ENCODE data around the gene GSK3B. TPM values are rescaled to one million over a fixed set of nuclear protein-coding genes. Genes with fewer than 3 reads are reported as not detected.

Gene GSK3B
- total RNA-seq, 2 donors from 2014 or later = 57.3 to 59.8 TPM

GRCh38 chr3:119974656-119975055, 119.6 kb downstream of the GSK3B start:
- 66 to 92% methylated on average over 2 of the region's 2 CpGs for WGBS, 2 experiments (ENCODE audit: insufficient coverage in 1 of 2, insufficient read length in 1 of 2)
- Mint-ChIP-seq H3K4me3 (no peak overlapping the region), H3K27me3 (ENCODE audit: insufficient read depth) (no peaks in the 10 kb centered on the region), H3K36me3 (ENCODE audit: low read depth) (peaks cover 34% of the 10 kb centered on the region), H3K4me1 (peaks cover 4% of the 10 kb centered on the region), H3K9me3 (peaks cover 2% of the 10 kb centered on the region), H3K27ac (no peak overlapping the region)
- Histone ChIP-seq H3K9me3 (ENCODE audit: control insufficient read depth, low read length) (peaks cover 3% of the 10 kb centered on the region), H3K9ac (ENCODE audit: extremely low read depth, low read length, poor library complexity, severe bottlenecking) (no peak overlapping the region), H3K4me1 (ENCODE audit: control insufficient read depth, insufficient read depth, low read length) (no peaks in the 10 kb centered on the region), H3K27me3 (ENCODE audit: control insufficient read depth, insufficient read depth, low read length, poor library complexity, severe bottlenecking) (no peaks in the 10 kb centered on the region), H3K36me3 (ENCODE audit: control insufficient read depth, insufficient read depth, low read length) (no peaks in the 10 kb centered on the region), H3K4me3 (ENCODE audit: low read length) (no peak overlapping the region), H3K27ac (ENCODE audit: low read depth, low read length) (no peak overlapping the region)
- no peak for DNase-seq
- no peak for TF ChIP-seq CTCF (conservative IDR thresholded peaks at IDR 0.05)

GRCh38 chr3:119973018-119973646, 121.1 kb downstream of the GSK3B start:
- Histone ChIP-seq H3K36me3 (ENCODE audit: control insufficient read depth, insufficient read depth, low read length) (no peaks in the 10 kb centered on the region), H3K4me1 (ENCODE audit: control insufficient read depth, insufficient read depth, low read length) (no peaks in the 10 kb centered on the region), H3K4me3 (ENCODE audit: low read length) (no peak overlapping the region), H3K9ac (ENCODE audit: extremely low read depth, low read length, poor library complexity, severe bottlenecking) (no peak overlapping the region), H3K9me3 (ENCODE audit: control insufficient read depth, low read length) (peaks cover 3% of the 10 kb centered on the region), H3K27me3 (ENCODE audit: control insufficient read depth, insufficient read depth, low read length, poor library complexity, severe bottlenecking) (no peaks in the 10 kb centered on the region), H3K27ac (ENCODE audit: low read depth, low read length) (no peak overlapping the region)
- 89 to 97% methylated on average over 4 to 7 of the region's 7 CpGs for WGBS, 2 experiments (ENCODE audit: insufficient coverage in 1 of 2, insufficient read length in 1 of 2)
- Mint-ChIP-seq H3K4me1 (peaks cover 3% of the 10 kb centered on the region), H3K36me3 (ENCODE audit: low read depth) (peaks cover 23% of the 10 kb centered on the region), H3K27me3 (ENCODE audit: insufficient read depth) (no peaks in the 10 kb centered on the region), H3K27ac (no peak overlapping the region), H3K9me3 (peaks cover 2% of the 10 kb centered on the region), H3K4me3 (no peak overlapping the region)
- DNase-seq = no peak
- no peak for TF ChIP-seq CTCF (conservative IDR thresholded peaks at IDR 0.05)

GRCh38 chr3:119969759-119970158, 124.5 kb downstream of the GSK3B start:
- DNase-seq = no peak
- WGBS, 2 experiments (ENCODE audit: insufficient coverage in 1 of 2, insufficient read length in 1 of 2) = 97 to 100% methylated on average over 1 to 4 of the region's 4 CpGs
- Mint-ChIP-seq H3K4me1 (no peaks in the 10 kb centered on the region), H3K27ac (no peak overlapping the region), H3K36me3 (ENCODE audit: low read depth) (peaks cover 17% of the 10 kb centered on the region), H3K4me3 (no peak overlapping the region), H3K27me3 (ENCODE audit: insufficient read depth) (no peaks in the 10 kb centered on the region), H3K9me3 (peaks cover 2% of the 10 kb centered on the region)
- H3K4me1 ChIP-seq (ENCODE audit: control insufficient read depth, insufficient read depth, low read length) = no peaks in the 10 kb centered on the region
- peaks cover 3% of the 10 kb centered on the region for H3K9me3 ChIP-seq (ENCODE audit: control insufficient read depth, low read length)
- H3K9ac ChIP-seq (ENCODE audit: extremely low read depth, low read length, poor library complexity, severe bottlenecking) = no peak overlapping the region
- no peaks in the 10 kb centered on the region for H3K36me3 ChIP-seq (ENCODE audit: control insufficient read depth, insufficient read depth, low read length)
- H3K27ac ChIP-seq (ENCODE audit: low read depth, low read length) = no peak overlapping the region
- no peaks in the 10 kb centered on the region for H3K27me3 ChIP-seq (ENCODE audit: control insufficient read depth, insufficient read depth, low read length, poor library complexity, severe bottlenecking)
- H3K4me3 ChIP-seq (ENCODE audit: low read length) = no peak overlapping the region
- TF ChIP-seq CTCF (conservative IDR thresholded peaks at IDR 0.05) = no peak
